ENCODE results near the gene CHADL. TPM values are rescaled to one million over a fixed set of nuclear protein-coding genes. Genes with fewer than 3 reads are reported as not detected.

The CHADL gene
- total and polyA plus RNA-seq, 9 of the 15 experiments (the other 6 are each of a cell fraction or from before 2014, with no cell fraction given): not detected

- TF ChIP-seq ATF4 (CRISPR knock-in tag; IDR thresholded peaks at IDR 0.05) (no peak), CTCFL (IDR thresholded peaks at IDR 0.05; ENCODE audit: borderline replicate concordance, insufficient read depth, low read depth, low read length, poor library complexity, severe bottlenecking) (peak; percentile 26), CLOCK (CRISPR knock-in tag; IDR thresholded peaks at IDR 0.05; ENCODE audit: borderline replicate concordance) (no peak), KDM5B (IDR thresholded peaks at IDR 0.05; ENCODE audit: insufficient replicate concordance, low read depth, low read length) (peak; percentile 25), ZEB2 (IDR thresholded peaks at IDR 0.05) (no peak), MAZ (CRISPR knock-in tag; conservative IDR thresholded peaks at IDR 0.05 in 1 of 2, IDR thresholded peaks at IDR 0.05 in 1 of 2) (peak; percentile 45 to 60; a peak in 2 of 4 replicates), LCOR (CRISPR knock-in tag; IDR thresholded peaks at IDR 0.05) (peak; percentile 46; the same call in 1 of the 2 replicates), POLR2G (IDR thresholded peaks at IDR 0.05; ENCODE audit: low read depth, low read length) (peak; percentile 34; the same call in 1 of the 2 replicates), TOE1 (IDR thresholded peaks at IDR 0.05; ENCODE audit: borderline replicate concordance) (peak; percentile 81; the same call in 1 of the 2 replicates), TOE1 (CRISPR knock-in tag; IDR thresholded peaks at IDR 0.05; ENCODE audit: borderline replicate concordance, low read depth) (no peak), ETV5 (CRISPR knock-in tag; IDR thresholded peaks at IDR 0.05; ENCODE audit: low read depth) (peak; percentile 59; the same call in 1 of the 2 replicates), E2F3 (CRISPR knock-in tag; IDR thresholded peaks at IDR 0.05) (peak; percentile 80; the same call in 1 of the 2 replicates)
Measured at GRCh38 chr22:41197038-41197972, 43.4 kb downstream of the CHADL start (continued).
